Liver (tissue), 9 donors: ENCODE measurements around the gene ATXN10. TPM values are rescaled to one million over a fixed set of nuclear protein-coding genes. Genes with fewer than 3 reads are reported as not detected.

Experiments
- DNase-seq: peaks from one replicate; pipeline ENCODE4 v3.0.0-alpha.2; 2017; ENCODE audit warnings: low spot score
- H3K27ac ChIP-seq, 2 donors: one replicate each; pipeline ENCODE4 v1.7.0; 2013; ENCODE audit warnings: inconsistent platforms in 2 of 2, low read length in 2 of 2, control low read depth in 1 of 2, low read depth in 1 of 2, mild to moderate bottlenecking in 1 of 2
- H3K27me3 ChIP-seq, 4 donors: one replicate each; pipeline versions ENCODE4 v1.6.1 to v1.7.0; 2013; ENCODE audit warnings: low read length in 3 of 4, inconsistent platforms in 1 of 4, mild to moderate bottlenecking in 1 of 4, moderate library complexity in 1 of 4; ENCODE audit not compliant: control insufficient read depth in 4 of 4, insufficient read depth in 4 of 4
- H3K36me3 ChIP-seq, 4 donors: one replicate each; pipeline versions ENCODE4 v1.6.1 to v1.7.0; 2013; ENCODE audit warnings: low read length in 3 of 4, mild to moderate bottlenecking in 3 of 4, low read depth in 1 of 4, moderate library complexity in 1 of 4; ENCODE audit not compliant: control insufficient read depth in 4 of 4, insufficient read depth in 3 of 4
- H3K4me1 ChIP-seq, 4 donors: one replicate each; pipeline versions ENCODE4 v1.6.1 to v1.7.0; 2013; ENCODE audit warnings: low read length in 3 of 4, mild to moderate bottlenecking in 3 of 4, moderate library complexity in 1 of 4; ENCODE audit not compliant: control insufficient read depth in 4 of 4, insufficient read depth in 4 of 4
- H3K4me3 ChIP-seq, 3 donors: one replicate each; pipeline versions ENCODE4 v1.6.1 to v1.7.0; 2013; ENCODE audit warnings: low read length in 3 of 3, control low read depth in 1 of 3, low read depth in 1 of 3, mild to moderate bottlenecking in 1 of 3
- H3K9ac ChIP-seq, 2 donors: one replicate each; pipeline ENCODE4 v1.7.0; 2013; ENCODE audit warnings: low read length in 2 of 2, mild to moderate bottlenecking in 2 of 2, moderate library complexity in 2 of 2, control low read depth in 1 of 2, low read depth in 1 of 2
- H3K9me3 ChIP-seq, 4 donors: one replicate each; pipeline versions ENCODE4 v1.6.1 to v1.7.0; 2013; ENCODE audit warnings: low read length in 3 of 4; ENCODE audit not compliant: control insufficient read depth in 4 of 4
- EGR1 ChIP-seq, 2 donors: IDR thresholded peaks; 2 replicates each; pipeline ENCODE4 v1.6.1; 2016 to 2018; ENCODE audit warnings: antibody characterized with exemption in 2 of 2, low read depth in 2 of 2
- FOXA1 ChIP-seq: IDR thresholded peaks from 2 replicates; pipeline ENCODE4 v1.6.1; 2016; ENCODE audit warnings: antibody characterized with exemption
- FOXA2 ChIP-seq: IDR thresholded peaks from 2 replicates; pipeline ENCODE4 v1.6.1; 2016; ENCODE audit warnings: antibody characterized with exemption
- GABPA ChIP-seq, 2 donors: IDR thresholded peaks in 1 of 2; conservative IDR thresholded peaks in 1 of 2; 2 replicates each; pipeline ENCODE4 v1.6.1; 2016; ENCODE audit warnings: antibody characterized with exemption in 2 of 2, mild to moderate bottlenecking in 1 of 2, moderate library complexity in 1 of 2
- HNF4A ChIP-seq, 2 donors: conservative IDR thresholded peaks; 2 replicates each; pipeline ENCODE4 v1.6.1; 2016; ENCODE audit warnings: antibody characterized with exemption in 2 of 2, mild to moderate bottlenecking in 2 of 2
- HNF4G ChIP-seq: IDR thresholded peaks from 2 replicates; pipeline ENCODE4 v1.6.1; 2016; ENCODE audit warnings: antibody characterized with exemption
- JUND ChIP-seq, 2 donors: IDR thresholded peaks; 2 replicates each; pipeline ENCODE4 v1.6.1; 2016; ENCODE audit warnings: antibody characterized with exemption in 2 of 2
- RAD21 ChIP-seq, 2 donors: IDR thresholded peaks; 2 replicates each; pipeline ENCODE4 v1.6.1; 2016; ENCODE audit warnings: antibody characterized with exemption in 2 of 2, mild to moderate bottlenecking in 2 of 2
- RXRA ChIP-seq, 2 donors: IDR thresholded peaks; 2 replicates each; pipeline ENCODE4 v1.6.1; 2017 to 2018; ENCODE audit warnings: antibody characterized with exemption in 2 of 2, mild to moderate bottlenecking in 1 of 2
- SP1 ChIP-seq: IDR thresholded peaks from 2 replicates; pipeline ENCODE4 v1.6.1; 2018; ENCODE audit warnings: antibody characterized with exemption, mild to moderate bottlenecking
- TAF1 ChIP-seq: conservative IDR thresholded peaks from 2 replicates; pipeline ENCODE4 v1.6.1; 2016; ENCODE audit warnings: antibody characterized with exemption, mild to moderate bottlenecking
- YY1 ChIP-seq: IDR thresholded peaks from 2 replicates; pipeline ENCODE4 v1.6.1; 2016; ENCODE audit warnings: antibody characterized with exemption, mild to moderate bottlenecking
- WGBS: extraction: QIAGEN DNeasy Blood & Tissue Kit; methylation state at CpG from one replicate; pipeline ENCODE4 v1.1.7; 2013; 5-methylcytosine and 5-hydroxymethylcytosine counted together
- polyA plus RNA-seq, 2 donors: library from polyadenylated mRNA; stranded (reverse) in 1 of 2; unstranded in 1 of 2; fragments of 200-250 nt in 1 of 2; fragments of >200 nt in 1 of 2; fragmentation: Nextera tagmentation in 1 of 2; extraction: Ambion mirVana in 1 of 2; gene quantifications; one replicate each; pipeline versions ENCODE4 v1.2.1 to v1.2.3, GENCODE V29; 2013 to 2015
- total RNA-seq, 2 donors: library from RNA; depleted of rRNA; stranded (reverse); fragments of >200 nt; gene quantifications; one replicate each; pipeline ENCODE4 v1.2.3, GENCODE V29; 2014
- TF ChIP-seq, protein P1 (sequence below): fragments of 150-350 bp; IDR thresholded peaks from 2 replicates; pipeline ENCODE4 v1.5.1; 2017; ENCODE audit warnings: improper control_type of control experiment, low read depth, low read length; ENCODE audit not compliant: missing input control
- TF ChIP-seq, protein P2 (sequence below): IDR thresholded peaks from 2 replicates; pipeline ENCODE4 v1.6.1; 2016; ENCODE audit warnings: antibody characterized with exemption
- TF ChIP-seq, protein P3 (sequence below): IDR thresholded peaks from 2 replicates; pipeline ENCODE4 v1.6.1; 2016; ENCODE audit warnings: antibody characterized with exemption, mild to moderate bottlenecking
- TF ChIP-seq, protein P4 (sequence below): IDR thresholded peaks from 2 replicates; pipeline ENCODE4 v1.6.1; 2016; ENCODE audit warnings: antibody characterized with exemption
- TF ChIP-seq, protein P5 (sequence below): IDR thresholded peaks from 2 replicates; pipeline ENCODE4 v1.6.1; 2016; ENCODE audit warnings: antibody characterized with exemption
- donor health status: healthy.
- donor health status: healthy.
- donor health status: healthy.
- donor health status: healthy.
- donor health status: healthy.

ATXN10 gene
- total and polyA plus RNA-seq, 4 donors, result 34.9 to 100 (median 69.7) TPM

DNA sequence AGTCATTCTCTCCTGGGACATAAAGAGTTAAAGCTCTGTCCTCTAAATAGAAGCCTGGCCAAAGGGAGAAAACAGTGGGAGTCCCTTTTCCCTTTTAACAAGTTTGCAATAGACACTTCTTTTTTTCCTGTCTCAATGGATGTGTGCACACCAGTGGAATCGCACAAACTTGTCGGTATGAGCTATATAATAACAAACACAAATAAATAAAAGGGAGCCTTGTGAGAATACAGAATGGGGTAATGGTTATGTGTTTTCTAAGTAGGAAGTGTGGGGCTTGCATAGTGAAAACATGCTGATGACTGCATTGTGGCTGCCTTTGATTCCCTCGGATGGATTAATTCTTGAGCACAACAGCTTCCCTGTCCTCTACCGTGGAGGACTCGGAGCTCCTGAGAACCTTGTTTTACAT is 173.4 kb downstream of the ATXN10 start:
- 84% methylated on average over 5 of the region's 5 CpGs for WGBS
- no peak for DNase-seq
- no peaks in the 10 kb centered on the region for H3K9me3 ChIP-seq
- TF ChIP-seq GABPA (IDR thresholded peaks at IDR 0.05 in 1 of 2, conservative IDR thresholded peaks at IDR 0.05 in 1 of 2), result no peak
- TF ChIP-seq JUND (IDR thresholded peaks at IDR 0.05), result no peak
- no peak for TF ChIP-seq FOXA2
- no peak for TF ChIP-seq RXRA (IDR thresholded peaks at IDR 0.05)
- TF ChIP-seq TAF1, result no peak
- TF ChIP-seq, protein P1, sequence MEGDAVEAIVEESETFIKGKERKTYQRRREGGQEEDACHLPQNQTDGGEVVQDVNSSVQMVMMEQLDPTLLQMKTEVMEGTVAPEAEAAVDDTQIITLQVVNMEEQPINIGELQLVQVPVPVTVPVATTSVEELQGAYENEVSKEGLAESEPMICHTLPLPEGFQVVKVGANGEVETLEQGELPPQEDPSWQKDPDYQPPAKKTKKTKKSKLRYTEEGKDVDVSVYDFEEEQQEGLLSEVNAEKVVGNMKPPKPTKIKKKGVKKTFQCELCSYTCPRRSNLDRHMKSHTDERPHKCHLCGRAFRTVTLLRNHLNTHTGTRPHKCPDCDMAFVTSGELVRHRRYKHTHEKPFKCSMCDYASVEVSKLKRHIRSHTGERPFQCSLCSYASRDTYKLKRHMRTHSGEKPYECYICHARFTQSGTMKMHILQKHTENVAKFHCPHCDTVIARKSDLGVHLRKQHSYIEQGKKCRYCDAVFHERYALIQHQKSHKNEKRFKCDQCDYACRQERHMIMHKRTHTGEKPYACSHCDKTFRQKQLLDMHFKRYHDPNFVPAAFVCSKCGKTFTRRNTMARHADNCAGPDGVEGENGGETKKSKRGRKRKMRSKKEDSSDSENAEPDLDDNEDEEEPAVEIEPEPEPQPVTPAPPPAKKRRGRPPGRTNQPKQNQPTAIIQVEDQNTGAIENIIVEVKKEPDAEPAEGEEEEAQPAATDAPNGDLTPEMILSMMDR, result no peak
- TF ChIP-seq, protein P2, sequence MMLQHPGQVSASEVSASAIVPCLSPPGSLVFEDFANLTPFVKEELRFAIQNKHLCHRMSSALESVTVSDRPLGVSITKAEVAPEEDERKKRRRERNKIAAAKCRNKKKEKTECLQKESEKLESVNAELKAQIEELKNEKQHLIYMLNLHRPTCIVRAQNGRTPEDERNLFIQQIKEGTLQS, result no peak
- TF ChIP-seq HNF4G, result no peak
- TF ChIP-seq RAD21 (IDR thresholded peaks at IDR 0.05), result no peak
- TF ChIP-seq FOXA1, result no peak
- no peak for TF ChIP-seq EGR1 (IDR thresholded peaks at IDR 0.05; ENCODE audit: low read depth in 2 of 2)
- TF ChIP-seq, protein P3, sequence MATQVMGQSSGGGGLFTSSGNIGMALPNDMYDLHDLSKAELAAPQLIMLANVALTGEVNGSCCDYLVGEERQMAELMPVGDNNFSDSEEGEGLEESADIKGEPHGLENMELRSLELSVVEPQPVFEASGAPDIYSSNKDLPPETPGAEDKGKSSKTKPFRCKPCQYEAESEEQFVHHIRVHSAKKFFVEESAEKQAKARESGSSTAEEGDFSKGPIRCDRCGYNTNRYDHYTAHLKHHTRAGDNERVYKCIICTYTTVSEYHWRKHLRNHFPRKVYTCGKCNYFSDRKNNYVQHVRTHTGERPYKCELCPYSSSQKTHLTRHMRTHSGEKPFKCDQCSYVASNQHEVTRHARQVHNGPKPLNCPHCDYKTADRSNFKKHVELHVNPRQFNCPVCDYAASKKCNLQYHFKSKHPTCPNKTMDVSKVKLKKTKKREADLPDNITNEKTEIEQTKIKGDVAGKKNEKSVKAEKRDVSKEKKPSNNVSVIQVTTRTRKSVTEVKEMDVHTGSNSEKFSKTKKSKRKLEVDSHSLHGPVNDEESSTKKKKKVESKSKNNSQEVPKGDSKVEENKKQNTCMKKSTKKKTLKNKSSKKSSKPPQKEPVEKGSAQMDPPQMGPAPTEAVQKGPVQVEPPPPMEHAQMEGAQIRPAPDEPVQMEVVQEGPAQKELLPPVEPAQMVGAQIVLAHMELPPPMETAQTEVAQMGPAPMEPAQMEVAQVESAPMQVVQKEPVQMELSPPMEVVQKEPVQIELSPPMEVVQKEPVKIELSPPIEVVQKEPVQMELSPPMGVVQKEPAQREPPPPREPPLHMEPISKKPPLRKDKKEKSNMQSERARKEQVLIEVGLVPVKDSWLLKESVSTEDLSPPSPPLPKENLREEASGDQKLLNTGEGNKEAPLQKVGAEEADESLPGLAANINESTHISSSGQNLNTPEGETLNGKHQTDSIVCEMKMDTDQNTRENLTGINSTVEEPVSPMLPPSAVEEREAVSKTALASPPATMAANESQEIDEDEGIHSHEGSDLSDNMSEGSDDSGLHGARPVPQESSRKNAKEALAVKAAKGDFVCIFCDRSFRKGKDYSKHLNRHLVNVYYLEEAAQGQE, result no peak
- TF ChIP-seq, protein P4, sequence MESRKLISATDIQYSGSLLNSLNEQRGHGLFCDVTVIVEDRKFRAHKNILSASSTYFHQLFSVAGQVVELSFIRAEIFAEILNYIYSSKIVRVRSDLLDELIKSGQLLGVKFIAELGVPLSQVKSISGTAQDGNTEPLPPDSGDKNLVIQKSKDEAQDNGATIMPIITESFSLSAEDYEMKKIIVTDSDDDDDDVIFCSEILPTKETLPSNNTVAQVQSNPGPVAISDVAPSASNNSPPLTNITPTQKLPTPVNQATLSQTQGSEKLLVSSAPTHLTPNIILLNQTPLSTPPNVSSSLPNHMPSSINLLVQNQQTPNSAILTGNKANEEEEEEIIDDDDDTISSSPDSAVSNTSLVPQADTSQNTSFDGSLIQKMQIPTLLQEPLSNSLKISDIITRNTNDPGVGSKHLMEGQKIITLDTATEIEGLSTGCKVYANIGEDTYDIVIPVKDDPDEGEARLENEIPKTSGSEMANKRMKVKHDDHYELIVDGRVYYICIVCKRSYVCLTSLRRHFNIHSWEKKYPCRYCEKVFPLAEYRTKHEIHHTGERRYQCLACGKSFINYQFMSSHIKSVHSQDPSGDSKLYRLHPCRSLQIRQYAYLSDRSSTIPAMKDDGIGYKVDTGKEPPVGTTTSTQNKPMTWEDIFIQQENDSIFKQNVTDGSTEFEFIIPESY, result no peak
- TF ChIP-seq, protein P5, sequence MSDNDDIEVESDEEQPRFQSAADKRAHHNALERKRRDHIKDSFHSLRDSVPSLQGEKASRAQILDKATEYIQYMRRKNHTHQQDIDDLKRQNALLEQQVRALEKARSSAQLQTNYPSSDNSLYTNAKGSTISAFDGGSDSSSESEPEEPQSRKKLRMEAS, result no peak
- no peak for TF ChIP-seq YY1
- no peak for TF ChIP-seq HNF4A (conservative IDR thresholded peaks at IDR 0.05)
- no peak for TF ChIP-seq SP1
- H3K36me3 ChIP-seq, result peaks cover 4 to 36% (median 16%) of the 10 kb centered on the region in 4 donors
- no peaks in the 10 kb centered on the region for H3K27me3 ChIP-seq
- no peak overlapping the region for H3K4me3 ChIP-seq
- no peak overlapping the region for H3K9ac ChIP-seq
- no peaks in the 10 kb centered on the region for H3K4me1 ChIP-seq
- no peak overlapping the region for H3K27ac ChIP-seq
